ENCODE data around the gene HERC2.

Gene HERC2

GRCh38 chr15:28086175-28086703, 235.7 kb downstream of the HERC2 start:
- peak; percentile 71 for DNase-seq

- DNase-seq: no peak
Observed at GRCh38 chr15:28085489-28086174, 236.3 kb downstream of the HERC2 start.

GRCh38 chr15:28084547-28084946, 237.4 kb downstream of the HERC2 start:
- no peak for DNase-seq

GRCh38 chr15:28082891-28083684, 238.9 kb downstream of the HERC2 start:
- no peak for DNase-seq

- no peak for DNase-seq
Observed at GRCh38 chr15:28081594-28081993, 240.4 kb downstream of the HERC2 start.

- peak; percentile 84 for DNase-seq
Observed at GRCh38 chr15:28080386-28080785, 241.6 kb downstream of the HERC2 start.

- DNase-seq: no peak
Observed at GRCh38 chr15:28079313-28079969, 242.5 kb downstream of the HERC2 start.

GRCh38 chr15:28078191-28078719, 243.7 kb downstream of the HERC2 start:
- no peak for DNase-seq

- DNase-seq: peak; percentile 41
Observed at GRCh38 chr15:28075573-28075972, 246.4 kb downstream of the HERC2 start.

- DNase-seq: no peak
Observed at GRCh38 chr15:28068930-28069329, 253.0 kb downstream of the HERC2 start.

GRCh38 chr15:28066231-28066630, 255.7 kb downstream of the HERC2 start:
- DNase-seq: no peak
